Kidney tubule cell (primary cell): ENCODE measurements around the gene OVOL3.
A peak's percentile ranks its signal among the peaks of the same experiment; 100 is the strongest.

Experiments used
- DNase-seq: peaks from one replicate; pipeline ENCODE4 v3.0.0-alpha.2; 2018; ENCODE audit warnings: low spot score

The OVOL3 gene

DNA sequence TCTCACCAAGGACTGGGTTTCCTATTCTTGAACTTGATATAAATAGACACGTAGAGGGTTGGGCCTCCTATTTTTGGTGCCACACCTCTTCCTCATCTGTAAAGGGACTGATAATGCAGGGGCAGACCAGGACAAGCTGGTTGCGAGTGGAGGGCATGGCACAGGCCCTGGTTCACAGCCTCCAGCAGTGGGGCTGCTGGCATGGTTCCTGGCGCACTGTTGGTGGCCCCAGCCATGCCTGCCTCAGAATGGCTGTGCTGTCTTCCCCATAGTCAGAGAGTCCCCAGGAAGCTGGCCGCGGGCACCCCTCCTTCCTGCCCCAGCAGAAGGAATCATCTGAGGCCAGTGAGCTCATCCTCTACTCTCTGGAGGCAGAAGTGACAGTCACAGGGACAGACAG is 10.5 kb upstream of the OVOL3 start:
- no peak for DNase-seq

DNA sequence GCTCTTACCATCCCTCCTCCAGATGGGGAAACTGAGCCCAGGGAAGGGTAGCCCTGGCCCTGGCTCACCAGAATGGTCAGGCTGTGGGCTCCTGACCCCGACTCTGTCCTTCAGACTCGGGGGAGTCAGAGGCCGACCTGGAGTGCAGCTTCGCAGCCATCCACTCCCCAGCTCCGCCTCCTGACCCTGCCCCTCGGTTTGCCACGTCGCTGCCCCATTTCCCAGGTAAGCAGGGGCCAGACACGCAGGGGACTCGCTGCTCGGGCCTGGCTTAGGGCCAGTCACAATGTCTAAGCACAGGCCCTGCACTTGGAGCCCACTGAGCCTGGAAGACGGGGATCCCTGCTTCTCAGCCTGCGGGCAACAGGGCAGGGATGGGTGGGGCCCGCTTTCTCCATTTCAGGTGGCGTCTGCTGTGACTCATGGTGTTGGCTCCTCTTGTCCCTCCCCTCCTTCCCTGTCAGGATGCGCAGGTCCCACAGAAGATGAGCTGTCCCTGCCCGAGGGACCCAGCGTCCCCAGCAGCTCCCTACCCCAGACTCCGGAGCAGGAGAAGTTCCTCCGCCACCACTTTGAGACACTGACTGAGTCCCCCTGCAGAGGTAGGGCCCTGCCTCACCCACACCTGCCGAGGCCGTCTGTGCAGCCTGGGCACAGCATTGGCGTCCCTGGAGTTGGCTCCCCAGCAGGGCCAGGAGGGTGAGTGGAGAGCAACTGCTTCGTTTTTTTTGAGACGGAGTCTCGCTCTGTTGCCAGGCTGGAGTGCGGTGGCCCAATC is 9.2 kb upstream of the OVOL3 start:
- DNase-seq = no peak

DNA sequence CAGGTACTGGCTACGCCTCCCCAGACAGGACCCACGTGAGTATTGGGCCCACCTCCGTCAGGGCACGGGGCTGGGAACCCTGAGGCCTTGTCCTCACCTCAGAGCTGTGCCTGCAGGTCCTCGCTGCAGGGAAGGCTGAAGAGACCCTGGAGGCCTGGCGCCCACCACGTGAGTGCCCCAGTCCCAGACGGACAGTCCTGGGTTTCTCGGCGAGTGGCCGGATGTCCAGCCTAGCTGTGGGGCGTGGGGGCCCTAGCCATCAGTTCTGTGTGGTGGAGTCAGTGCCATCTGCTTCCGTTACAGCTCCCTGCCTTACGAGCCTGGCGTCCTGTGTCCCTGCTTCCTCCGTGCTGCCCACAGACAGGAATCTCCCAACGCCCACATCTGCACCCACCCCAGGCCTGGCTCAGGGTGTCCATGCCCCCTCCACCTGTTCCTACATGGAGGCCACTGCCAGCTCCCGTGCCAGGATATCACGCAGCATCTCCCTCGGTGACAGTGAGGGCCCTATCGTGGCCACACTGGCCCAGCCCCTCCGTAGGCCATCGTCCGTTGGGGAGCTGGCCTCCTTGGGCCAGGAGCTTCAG is 7.8 kb upstream of the OVOL3 start:
- DNase-seq = no peak

- peak; percentile 68 for DNase-seq
Measured at GRCh38 chr19:36103842-36104552, 6.9 kb upstream of the OVOL3 start.

GRCh38 chr19:36106441-36106840 is 4.5 kb upstream of the OVOL3 start:
- no peak for DNase-seq

DNA sequence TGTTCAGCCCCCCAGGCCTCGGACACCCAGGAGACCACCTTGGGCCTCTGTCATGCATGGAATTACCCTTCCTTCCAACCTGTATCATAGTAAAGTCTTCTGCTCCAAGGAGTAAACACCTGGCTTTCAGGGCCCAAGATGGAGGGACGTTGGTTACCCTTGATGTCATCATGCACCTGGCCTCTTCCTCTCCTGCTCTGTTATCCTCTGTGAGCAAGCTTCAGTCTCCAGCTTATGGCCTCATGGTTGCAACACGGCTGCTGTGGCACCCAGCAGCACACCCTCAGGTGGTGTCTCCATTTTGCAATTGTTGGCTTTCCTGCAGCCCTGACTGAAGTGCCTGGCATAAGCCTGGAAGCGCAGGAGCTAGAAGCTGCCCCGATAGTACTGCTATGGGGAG is 4.0 kb upstream of the OVOL3 start:
- DNase-seq = no peak

DNA sequence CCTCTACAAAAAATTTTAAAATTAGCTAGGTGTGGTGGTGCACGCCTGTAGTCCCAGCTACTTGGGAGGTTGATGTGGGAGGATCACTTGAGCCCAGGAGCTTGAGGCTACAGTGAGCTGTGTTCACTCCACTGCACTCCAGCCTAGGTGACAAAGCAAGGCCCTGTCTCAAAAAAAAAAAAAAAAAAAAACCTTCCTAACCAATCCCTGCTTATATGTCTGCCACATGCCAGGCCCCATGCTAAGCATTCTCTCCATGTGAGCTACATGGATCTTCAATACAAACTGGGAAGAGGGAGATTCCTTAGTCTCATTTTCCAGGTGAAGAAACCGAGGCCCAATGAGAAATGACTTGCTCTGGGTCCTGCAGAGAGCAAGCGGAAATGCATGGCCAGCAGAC is 2.3 kb upstream of the OVOL3 start:
- no peak for DNase-seq

GRCh38 chr19:36111200-36111539 is 227 bp downstream of the OVOL3 start:
- DNase-seq = no peak

DNA sequence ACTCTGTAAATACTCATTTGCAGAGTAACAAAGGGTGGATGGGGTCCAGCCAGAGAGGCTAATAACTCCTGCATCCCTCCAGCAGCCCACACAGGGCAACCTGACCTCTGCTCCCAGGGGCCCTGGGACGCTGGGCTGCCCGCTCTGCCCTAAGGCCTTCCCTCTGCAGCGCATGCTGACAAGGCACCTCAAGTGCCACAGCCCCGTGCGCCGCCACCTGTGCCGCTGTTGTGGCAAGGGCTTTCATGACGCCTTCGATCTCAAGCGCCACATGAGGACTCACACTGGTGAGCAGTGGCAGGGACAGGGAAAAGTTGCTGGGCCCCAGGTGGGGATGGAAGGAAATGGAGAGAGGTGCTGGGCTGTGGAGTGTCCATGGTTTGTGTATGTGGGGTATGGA is 1.7 kb downstream of the OVOL3 start:
- DNase-seq = no peak

GRCh38 chr19:36113425-36113824 is 2.5 kb downstream of the OVOL3 start:
- no peak for DNase-seq

GRCh38 chr19:36113894-36114720 is 3.2 kb downstream of the OVOL3 start:
- peak; percentile 48 for DNase-seq

- DNase-seq = peak; percentile 100
Measured at GRCh38 chr19:36114721-36115452, 3.9 kb downstream of the OVOL3 start, which contains the start of gene POLR2I. POLR2I (minus strand) TSS chr19:36114875; CDS start chr19:36114856, 19 bp downstream.

DNA sequence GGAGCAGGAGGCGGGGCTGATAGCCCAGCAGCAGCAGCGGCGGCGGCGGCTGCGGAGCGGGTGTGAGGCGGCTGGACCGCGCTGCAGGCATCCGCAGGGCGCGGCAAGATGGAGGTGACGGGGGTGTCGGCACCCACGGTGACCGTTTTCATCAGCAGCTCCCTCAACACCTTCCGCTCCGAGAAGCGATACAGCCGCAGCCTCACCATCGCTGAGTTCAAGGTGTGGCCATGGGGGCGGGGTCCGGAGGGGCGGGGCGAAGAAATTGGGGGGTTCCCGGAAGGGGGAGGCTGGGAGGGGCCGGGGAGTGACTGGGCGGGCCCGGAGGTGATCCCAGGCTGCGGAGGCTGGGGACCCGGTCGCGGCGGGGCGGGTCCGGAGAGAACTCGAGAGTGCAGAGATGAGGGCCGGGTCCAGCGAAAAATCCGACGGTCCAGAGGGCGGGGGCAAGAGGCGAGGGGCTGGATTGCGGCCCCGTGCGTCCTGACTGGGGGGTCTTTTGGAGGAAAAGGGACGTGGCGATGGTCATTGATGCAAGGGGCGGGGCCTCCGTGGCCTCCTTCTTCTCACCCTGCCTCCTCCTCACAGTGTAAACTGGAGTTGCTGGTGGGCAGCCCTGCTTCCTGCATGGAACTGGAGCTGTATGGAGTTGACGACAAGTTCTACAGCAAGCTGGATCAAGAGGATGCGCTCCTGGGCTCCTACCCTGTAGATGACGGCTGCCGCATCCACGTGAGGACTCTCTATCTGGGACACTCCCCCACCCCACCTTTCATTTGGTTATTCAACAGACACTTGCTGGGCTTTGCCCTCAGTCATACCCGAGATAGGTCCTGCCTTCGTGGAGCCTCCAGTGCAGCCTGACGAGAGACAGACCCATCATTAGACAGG is 4.8 kb downstream of the OVOL3 start, which contains the start of gene TBCB:
Gene TBCB, plus strand, starts transcription at position 16 of the 891 bp plus-strand sequence. Its CDS starts 93 bp downstream, at position 109.
- peak; percentile 43 for DNase-seq

DNA sequence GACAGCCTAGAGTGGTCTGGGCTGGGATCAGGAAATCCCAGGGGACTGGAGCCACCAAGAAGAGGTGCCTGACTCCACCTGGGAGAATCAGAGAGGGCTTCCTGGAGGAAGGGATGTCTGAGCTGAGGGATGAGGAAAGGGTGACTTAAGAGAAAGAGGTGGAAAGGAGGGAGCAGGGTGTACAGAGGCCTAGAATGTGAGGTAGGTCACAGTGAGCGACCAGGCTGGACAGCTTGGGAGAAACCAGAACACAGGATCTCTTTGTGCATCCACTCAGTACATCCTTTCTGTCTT is 5.3 kb downstream of the OVOL3 start:
- DNase-seq = no peak

- no peak for DNase-seq
Measured at GRCh38 chr19:36120092-36120983, 9.4 kb downstream of the OVOL3 start.

DNA sequence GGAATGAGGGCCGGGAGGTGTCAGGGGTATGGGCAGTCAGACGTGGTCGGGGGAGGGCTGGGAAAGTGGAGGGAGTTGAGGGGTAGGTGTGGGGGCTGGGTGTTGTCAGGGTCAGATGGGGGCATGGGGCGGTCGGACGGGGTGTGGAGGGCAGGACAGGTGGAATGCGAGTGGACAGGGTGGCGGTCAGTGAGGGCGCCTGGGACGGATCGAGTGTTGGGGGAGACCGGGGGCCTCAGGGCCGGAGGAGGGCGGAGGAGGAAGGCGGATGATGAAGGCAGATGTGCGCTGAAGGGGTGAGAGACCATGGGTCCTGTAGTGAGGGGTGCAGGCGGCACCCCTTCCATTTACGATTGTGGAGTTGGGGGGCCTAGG is 10.0 kb downstream of the OVOL3 start:
- no peak for DNase-seq

DNA sequence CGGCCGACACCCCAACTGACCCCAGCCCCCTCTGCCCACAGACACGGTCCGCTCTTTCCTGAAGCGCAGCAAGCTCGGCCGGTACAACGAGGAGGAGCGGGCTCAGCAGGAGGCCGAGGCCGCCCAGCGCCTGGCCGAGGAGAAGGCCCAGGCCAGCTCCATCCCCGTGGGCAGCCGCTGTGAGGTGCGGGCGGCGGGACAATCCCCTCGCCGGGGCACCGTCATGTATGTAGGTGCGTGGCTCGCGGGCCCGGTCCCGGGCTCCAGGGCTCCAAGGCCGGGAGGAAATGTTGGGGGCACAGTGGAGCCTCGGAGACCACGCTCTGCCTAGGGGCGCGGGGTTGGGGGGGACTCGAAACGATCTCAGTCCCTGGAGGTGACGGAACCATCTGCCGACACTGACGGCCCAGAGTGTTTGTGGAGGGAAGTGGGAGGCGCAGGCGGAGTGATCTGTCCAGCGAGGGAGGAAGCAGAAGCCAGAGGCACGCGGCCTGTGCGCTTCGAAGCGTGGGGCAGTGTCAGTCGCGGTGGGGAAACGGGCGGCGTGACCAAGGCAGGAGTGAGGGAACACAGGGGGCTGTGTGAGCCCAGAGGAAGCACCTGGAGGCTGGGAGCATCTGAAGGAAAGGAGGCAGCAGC is 10.7 kb downstream of the OVOL3 start:
- no peak for DNase-seq

- DNase-seq = no peak
Measured at GRCh38 chr19:36125557-36125956, 14.6 kb downstream of the OVOL3 start.

DNA sequence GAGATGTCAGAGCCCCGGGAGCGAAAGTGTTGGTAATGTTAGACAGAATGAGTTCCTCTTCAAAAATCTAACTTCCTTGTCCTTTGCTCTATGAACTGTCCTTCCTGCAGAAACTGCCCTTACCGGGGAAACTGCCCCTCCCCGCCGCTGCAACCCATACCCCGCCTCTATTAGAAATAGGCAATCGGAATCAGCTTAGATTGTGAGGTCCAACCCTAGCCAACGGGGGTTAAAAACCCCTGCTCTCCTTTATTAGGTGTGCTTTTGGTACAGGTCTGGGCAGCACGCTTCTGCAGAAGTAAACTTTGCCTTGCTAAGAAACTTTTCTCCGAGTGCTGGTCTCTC is 17.4 kb downstream of the OVOL3 start:
- no peak for DNase-seq
